SW480 (cell line): ENCODE measurements around the gene UBE2D1.
"Not testable (repeated sequence)": the region's sequence is repeated elsewhere in the genome, so short reads cannot be mapped to it uniquely, and the experiment has no call there.

ENCODE experiments used
- DNase-seq: peaks from one replicate; pipeline ENCODE4 v3.0.0-alpha.2; 2016; ENCODE audit warnings: low spot score

UBE2D1 gene

GRCh38 chr10:58384095-58384494, 49.3 kb downstream of the UBE2D1 start:
- peak; percentile 5 for DNase-seq

- peak; percentile 3 for DNase-seq
Measured at GRCh38 chr10:58384544-58384998, 49.8 kb downstream of the UBE2D1 start.

- DNase-seq, result peak; percentile 93
Measured at GRCh38 chr10:58384999-58385783, 50.4 kb downstream of the UBE2D1 start, which contains the start of gene TFAM. Gene TFAM (plus strand): TSS chr10:58385410. CDS start chr10:58385548, 138 bp downstream.

- peak; percentile 30 for DNase-seq
Measured at GRCh38 chr10:58385784-58386112, 50.9 kb downstream of the UBE2D1 start.

- no peak for DNase-seq
Measured at GRCh38 chr10:58389024-58389423, 54.2 kb downstream of the UBE2D1 start.

- DNase-seq, result no peak
Measured at GRCh38 chr10:58393317-58393716, 58.5 kb downstream of the UBE2D1 start.

- DNase-seq, result no peak
Measured at GRCh38 chr10:58394471-58394870, 59.7 kb downstream of the UBE2D1 start.

- DNase-seq, result no peak
Measured at GRCh38 chr10:58396057-58396456, 61.3 kb downstream of the UBE2D1 start.

- DNase-seq, result no peak
Measured at GRCh38 chr10:58397830-58398229, 63.0 kb downstream of the UBE2D1 start.

- no peak for DNase-seq
Measured at GRCh38 chr10:58399410-58399809, 64.6 kb downstream of the UBE2D1 start.

GRCh38 chr10:58400609-58401008, 65.8 kb downstream of the UBE2D1 start:
- no peak for DNase-seq

GRCh38 chr10:58404001-58404400, 69.2 kb downstream of the UBE2D1 start:
- DNase-seq, result no peak

GRCh38 chr10:58409956-58410610, 75.3 kb downstream of the UBE2D1 start:
- DNase-seq, result no peak

GRCh38 chr10:58412502-58412961, 77.7 kb downstream of the UBE2D1 start:
- no peak for DNase-seq

- DNase-seq, result peak; percentile 68
Measured at GRCh38 chr10:58414270-58415041, 79.7 kb downstream of the UBE2D1 start.

GRCh38 chr10:58415757-58416156, 81.0 kb downstream of the UBE2D1 start:
- DNase-seq, result no peak

- not testable (repeated sequence) for DNase-seq
Measured at GRCh38 chr10:58417902-58418301, 83.1 kb downstream of the UBE2D1 start.
